ENCODE results near the gene GTPBP3. TPM values are rescaled to one million over a fixed set of nuclear protein-coding genes. Genes with fewer than 3 reads are reported as not detected.

The GTPBP3 gene
- total RNA-seq, 1 experiment from 2014 or later = 73.0 TPM

DNA sequence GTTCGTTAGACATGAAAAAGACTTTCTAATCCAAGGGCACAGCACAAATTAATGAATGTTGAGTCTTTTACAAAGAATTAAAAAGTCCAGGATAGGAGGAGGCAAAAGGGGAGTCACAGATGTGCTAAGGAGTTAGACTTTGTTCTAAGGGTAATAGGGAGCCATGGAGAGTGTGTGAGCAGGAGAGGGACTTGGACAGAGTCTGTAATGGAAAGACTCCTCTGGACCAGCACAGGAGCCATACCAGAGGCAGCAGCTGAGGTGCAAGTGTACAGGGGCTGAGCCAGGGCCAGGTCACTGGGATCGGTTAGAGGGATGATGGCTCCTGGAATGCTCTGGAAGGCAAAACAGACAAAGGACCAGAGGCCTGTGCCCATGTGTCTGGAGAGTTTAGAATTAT is 10.5 kb downstream of the GTPBP3 start:
- no peaks in the 10 kb centered on the region for H3K36me3 ChIP-seq (ENCODE audit: control insufficient read depth in 1 of 2, insufficient read depth in 2 of 2, low read length in 2 of 2)
- peaks cover 17 to 28% of the 10 kb centered on the region in 2 experiments; a peak in 3 of 4 replicates for H3K4me1 ChIP-seq (ENCODE audit: control insufficient read depth in 1 of 2, insufficient read depth in 2 of 2, low read length in 2 of 2)
- TF ChIP-seq SP1 (IDR thresholded peaks at IDR 0.05; ENCODE audit: low read depth) = no peak
- TF ChIP-seq, protein P1, sequence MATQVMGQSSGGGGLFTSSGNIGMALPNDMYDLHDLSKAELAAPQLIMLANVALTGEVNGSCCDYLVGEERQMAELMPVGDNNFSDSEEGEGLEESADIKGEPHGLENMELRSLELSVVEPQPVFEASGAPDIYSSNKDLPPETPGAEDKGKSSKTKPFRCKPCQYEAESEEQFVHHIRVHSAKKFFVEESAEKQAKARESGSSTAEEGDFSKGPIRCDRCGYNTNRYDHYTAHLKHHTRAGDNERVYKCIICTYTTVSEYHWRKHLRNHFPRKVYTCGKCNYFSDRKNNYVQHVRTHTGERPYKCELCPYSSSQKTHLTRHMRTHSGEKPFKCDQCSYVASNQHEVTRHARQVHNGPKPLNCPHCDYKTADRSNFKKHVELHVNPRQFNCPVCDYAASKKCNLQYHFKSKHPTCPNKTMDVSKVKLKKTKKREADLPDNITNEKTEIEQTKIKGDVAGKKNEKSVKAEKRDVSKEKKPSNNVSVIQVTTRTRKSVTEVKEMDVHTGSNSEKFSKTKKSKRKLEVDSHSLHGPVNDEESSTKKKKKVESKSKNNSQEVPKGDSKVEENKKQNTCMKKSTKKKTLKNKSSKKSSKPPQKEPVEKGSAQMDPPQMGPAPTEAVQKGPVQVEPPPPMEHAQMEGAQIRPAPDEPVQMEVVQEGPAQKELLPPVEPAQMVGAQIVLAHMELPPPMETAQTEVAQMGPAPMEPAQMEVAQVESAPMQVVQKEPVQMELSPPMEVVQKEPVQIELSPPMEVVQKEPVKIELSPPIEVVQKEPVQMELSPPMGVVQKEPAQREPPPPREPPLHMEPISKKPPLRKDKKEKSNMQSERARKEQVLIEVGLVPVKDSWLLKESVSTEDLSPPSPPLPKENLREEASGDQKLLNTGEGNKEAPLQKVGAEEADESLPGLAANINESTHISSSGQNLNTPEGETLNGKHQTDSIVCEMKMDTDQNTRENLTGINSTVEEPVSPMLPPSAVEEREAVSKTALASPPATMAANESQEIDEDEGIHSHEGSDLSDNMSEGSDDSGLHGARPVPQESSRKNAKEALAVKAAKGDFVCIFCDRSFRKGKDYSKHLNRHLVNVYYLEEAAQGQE (IDR thresholded peaks at IDR 0.05; ENCODE audit: low read depth) = no peak
- TF ChIP-seq, protein P2, sequence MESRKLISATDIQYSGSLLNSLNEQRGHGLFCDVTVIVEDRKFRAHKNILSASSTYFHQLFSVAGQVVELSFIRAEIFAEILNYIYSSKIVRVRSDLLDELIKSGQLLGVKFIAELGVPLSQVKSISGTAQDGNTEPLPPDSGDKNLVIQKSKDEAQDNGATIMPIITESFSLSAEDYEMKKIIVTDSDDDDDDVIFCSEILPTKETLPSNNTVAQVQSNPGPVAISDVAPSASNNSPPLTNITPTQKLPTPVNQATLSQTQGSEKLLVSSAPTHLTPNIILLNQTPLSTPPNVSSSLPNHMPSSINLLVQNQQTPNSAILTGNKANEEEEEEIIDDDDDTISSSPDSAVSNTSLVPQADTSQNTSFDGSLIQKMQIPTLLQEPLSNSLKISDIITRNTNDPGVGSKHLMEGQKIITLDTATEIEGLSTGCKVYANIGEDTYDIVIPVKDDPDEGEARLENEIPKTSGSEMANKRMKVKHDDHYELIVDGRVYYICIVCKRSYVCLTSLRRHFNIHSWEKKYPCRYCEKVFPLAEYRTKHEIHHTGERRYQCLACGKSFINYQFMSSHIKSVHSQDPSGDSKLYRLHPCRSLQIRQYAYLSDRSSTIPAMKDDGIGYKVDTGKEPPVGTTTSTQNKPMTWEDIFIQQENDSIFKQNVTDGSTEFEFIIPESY (IDR thresholded peaks at IDR 0.05; ENCODE audit: extremely low read depth, insufficient replicate concordance, low read length) = no peak
- H2AFZ ChIP-seq (ENCODE audit: low read depth, low read length, poor library complexity, severe bottlenecking) = no peak overlapping the region
- CTCF ChIA-PET = interaction anchor here (0.7 to 1.8 kb wide), 3 partner anchors 10 to 39 kb away, joined by 3 to 5 read pairs (median 4); no protein-coding TSS in a partner anchor
- no peaks in the 10 kb centered on the region for H3K79me2 ChIP-seq (ENCODE audit: insufficient read depth, low read length)
- intact Hi-C loops (cut with micrococcal nuclease) = loop anchor here (2.0 kb wide), 1 partner anchor 119 kb away; no protein-coding TSS in a partner anchor
- H3K9me3 ChIP-seq (ENCODE audit: control insufficient read depth in 1 of 2, insufficient read depth in 1 of 2, low read depth in 1 of 2, low read length in 2 of 2) = no peaks in the 10 kb centered on the region
- DNase-seq (ENCODE audit: low read depth, low spot score) (no peak), ATAC-seq (no peak)
- POLR2A ChIA-PET = interaction anchor here (1.1 to 2.8 kb wide), 2 partner anchors 13 to 16 kb away, joined by 3 to 12 read pairs; partner anchors contain the start of gene ANO8
- RAD21 ChIA-PET (ENCODE audit: low non-redundant PET in 1 of 2, low total read pairs in 2 of 2, uncharacterized antibody in 2 of 2, unreplicated experiment in 2 of 2) = no interaction called here
- no TSS peak for BruUV-seq (replicated peaks)
- no peaks in the 10 kb centered on the region for H3K9me2 ChIP-seq (ENCODE audit: insufficient read depth)
- H3K9ac ChIP-seq (ENCODE audit: low read length) = no peak overlapping the region
- H3K27me3 ChIP-seq (ENCODE audit: insufficient read depth, low read length) = no peaks in the 10 kb centered on the region
- no peaks in the 10 kb centered on the region for H4K20me1 ChIP-seq (ENCODE audit: insufficient read depth)
- no peak overlapping the region for H3K4me3 ChIP-seq (replicated peaks in 1 of 2; ENCODE audit: low read depth in 1 of 2, low read length in 2 of 2)
- no peak overlapping the region for H3K27ac ChIP-seq (ENCODE audit: low read depth, low read length)
- H3K4me2 ChIP-seq (ENCODE audit: low read length) = no peak overlapping the region; the same call in 1 of the 2 replicates
